IMR-90 (cell line): ENCODE data around the gene IGF1R. TPM values are rescaled to one million over a fixed set of nuclear protein-coding genes. Genes with fewer than 3 reads are reported as not detected.

Experiments
- ATAC-seq: fragments of 200-7000 bp; cut with Tn5 transposase; 2 replicates; pipeline ENCODE4 v1.9.1; 2020; ENCODE audit warnings: low read depth, mild to moderate bottlenecking, moderate library complexity
- BruUV-seq: library from RNA; stranded (reverse); fragments of 400-500 nt; replicated peaks from 2 replicates; lab custom pipeline; 2021; lab: Mats Ljungman, UMichigan
- CTCF ChIA-PET: fragments of 300-600 bp; formaldehyde crosslinking; extraction: SDS; loops from one replicate; lab custom pipeline; 2021; ENCODE audit warnings: antibody characterized with exemption; lab: Yijun Ruan, JAX
- POLR2A ChIA-PET: fragments of 300-600 bp; sonication (Branson Sonifier 250); formaldehyde crosslinking; loops from one replicate; lab custom pipeline; 2022; ENCODE audit warnings: antibody characterized with exemption; ENCODE audit not compliant: unreplicated experiment; lab: Charles Lee
- DNase-seq: peaks from one replicate; pipeline ENCODE4 v3.0.0; 2013
- H2AFZ ChIP-seq: replicated peaks from 2 replicates; pipeline ENCODE3; 2013; ENCODE audit warnings: low read length, mild to moderate bottlenecking; ENCODE audit not compliant: poor library complexity
- H2AK5ac ChIP-seq: 2 replicates; pipeline ENCODE4 v1.6.1; 2013; ENCODE audit warnings: low read depth, low read length, inconsistent platforms
- H2AK9ac ChIP-seq: replicated peaks from 2 replicates; pipeline ENCODE3; 2013; ENCODE audit warnings: mild to moderate bottlenecking, low read depth, low read length, moderate library complexity; ENCODE audit not compliant: poor library complexity
- H2BK120ac ChIP-seq: 2 replicates; pipeline ENCODE4 v1.6.1; 2013; ENCODE audit warnings: low read depth, low read length, inconsistent platforms
- H2BK15ac ChIP-seq: 3 replicates; pipeline ENCODE4 v1.6.1; 2013; ENCODE audit warnings: low read depth, low read length, inconsistent platforms
- H2BK20ac ChIP-seq: 2 replicates; pipeline ENCODE4 v1.6.1; 2013; ENCODE audit warnings: low read depth, mild to moderate bottlenecking, inconsistent platforms, low read length, moderate library complexity
- H2BK5ac ChIP-seq: 2 replicates; pipeline ENCODE4 v1.6.1; 2013; ENCODE audit warnings: mild to moderate bottlenecking, low read depth, low read length, inconsistent platforms; ENCODE audit not compliant: poor library complexity, severe bottlenecking
- H3K14ac ChIP-seq: replicated peaks from 2 replicates; pipeline ENCODE4 v1.6.1; 2013; ENCODE audit warnings: low read depth, low read length, inconsistent platforms
- H3K18ac ChIP-seq: 2 replicates; pipeline ENCODE4 v1.6.1; 2013; ENCODE audit warnings: low read depth, low read length, control low read depth
- H3K23ac ChIP-seq: 2 replicates; pipeline ENCODE4 v1.6.1; 2013; ENCODE audit warnings: low read depth, low read length, inconsistent platforms
- H3K27ac ChIP-seq: 2 replicates; pipeline ENCODE4 v1.5.1; 2013; ENCODE audit warnings: mild to moderate bottlenecking, control low read depth, low read length; ENCODE audit not compliant: insufficient read depth
- H3K27me3 ChIP-seq: 2 replicates; pipeline ENCODE4 v1.6.1; 2013; ENCODE audit warnings: low read length; ENCODE audit not compliant: control insufficient read depth, insufficient read depth
- H3K36me3 ChIP-seq: 2 replicates; pipeline ENCODE4 v1.6.1; 2013; ENCODE audit warnings: low read length, mixed read lengths; ENCODE audit not compliant: control insufficient read depth, insufficient read depth
- H3K4ac ChIP-seq: 2 replicates; pipeline ENCODE4 v1.6.1; 2013; ENCODE audit warnings: low read depth, low read length, inconsistent platforms
- H3K4me1 ChIP-seq: 2 replicates; pipeline ENCODE4 v1.6.1; 2013; ENCODE audit warnings: low read length, mixed read lengths; ENCODE audit not compliant: control insufficient read depth, insufficient read depth
- H3K4me2 ChIP-seq: 2 replicates; pipeline ENCODE4 v1.6.1; 2013; ENCODE audit warnings: low read depth, mild to moderate bottlenecking, control low read depth, low read length, moderate library complexity
- H3K4me3 ChIP-seq: 2 replicates; pipeline ENCODE4 v1.5.1; 2013; ENCODE audit warnings: low read depth, mild to moderate bottlenecking, control low read depth, low read length, moderate library complexity; ENCODE audit not compliant: insufficient read depth
- H3K56ac ChIP-seq: 2 replicates; pipeline ENCODE4 v1.6.1; 2013; ENCODE audit warnings: low read length, inconsistent platforms; ENCODE audit not compliant: insufficient read depth; ENCODE audit errors: extremely low read depth
- H3K79me1 ChIP-seq, 2 experiments: 2 replicates each; pipeline ENCODE4 v1.6.1; 2013; ENCODE audit warnings: low read length in 2 of 2, inconsistent platforms in 1 of 2, low read depth in 1 of 2
- H3K9ac ChIP-seq: 2 replicates; pipeline ENCODE4 v1.6.1; 2013; ENCODE audit warnings: low read depth, low read length, control low read depth
- H3K9me1 ChIP-seq: 2 replicates; pipeline ENCODE4 v1.6.1; 2013; ENCODE audit warnings: low read length, inconsistent platforms; ENCODE audit not compliant: insufficient read depth
- H3K9me3 ChIP-seq: 2 replicates; pipeline ENCODE4 v1.6.1; 2013; ENCODE audit warnings: low read length; ENCODE audit not compliant: control insufficient read depth, insufficient read depth
- H4K20me1 ChIP-seq: 2 replicates; pipeline ENCODE4 v1.6.1; 2013; ENCODE audit warnings: low read length, inconsistent platforms; ENCODE audit not compliant: insufficient read depth
- H4K5ac ChIP-seq: 2 replicates; pipeline ENCODE4 v1.6.1; 2013; ENCODE audit warnings: mild to moderate bottlenecking, low read depth, low read length, control low read depth
- H4K8ac ChIP-seq, 2 experiments: 2 replicates each; pipeline ENCODE4 v1.6.1; 2013; ENCODE audit warnings: low read depth in 2 of 2, low read length in 2 of 2, control low read depth in 1 of 2, inconsistent platforms in 1 of 2
- H4K91ac ChIP-seq: 2 replicates; pipeline ENCODE4 v1.6.1; 2013; ENCODE audit warnings: low read depth, low read length, inconsistent platforms; ENCODE audit not compliant: insufficient read depth
- BHLHE40 ChIP-seq: fragments of 150-350 bp; IDR thresholded peaks from 2 replicates; pipeline ENCODE4 v1.6.1; 2016; ENCODE audit warnings: mild to moderate bottlenecking, low read depth, low read length
- CEBPB ChIP-seq: IDR thresholded peaks from 2 replicates; pipeline ENCODE4 v1.6.1; 2012; ENCODE audit warnings: low read depth, low read length, improper control_type of control experiment
- CHD1 ChIP-seq: IDR thresholded peaks from 2 replicates; pipeline ENCODE4 v1.6.1; 2012; ENCODE audit warnings: low read depth, low read length, improper control_type of control experiment
- CTCF ChIP-seq: conservative IDR thresholded peaks from 2 replicates; pipeline ENCODE4 v1.5.1; 2012; ENCODE audit warnings: mild to moderate bottlenecking, low read depth, low read length, improper control_type of control experiment
- FOS ChIP-seq: fragments of 150-350 bp; IDR thresholded peaks from 2 replicates; pipeline ENCODE4 v1.6.1; 2016; ENCODE audit warnings: low read depth, low read length
- MAFK ChIP-seq: IDR thresholded peaks from 2 replicates; pipeline ENCODE4 v1.6.1; 2012; ENCODE audit warnings: low read depth, low read length, improper control_type of control experiment
- MAZ ChIP-seq: IDR thresholded peaks from 2 replicates; pipeline ENCODE4 v1.6.1; 2012; ENCODE audit warnings: low read depth, mild to moderate bottlenecking, low read length, improper control_type of control experiment, moderate library complexity, borderline replicate concordance
- MXI1 ChIP-seq: IDR thresholded peaks from 2 replicates; pipeline ENCODE4 v1.6.1; 2012; ENCODE audit warnings: low read depth, mild to moderate bottlenecking, low read length, moderate library complexity, borderline replicate concordance
- NFE2L2 ChIP-seq: fragments of 150-350 bp; IDR thresholded peaks from 2 replicates; pipeline ENCODE4 v1.6.1; 2016; ENCODE audit warnings: low read depth, mild to moderate bottlenecking, low read length
- POLR2A ChIP-seq: IDR thresholded peaks from 2 replicates; pipeline ENCODE4 v1.6.1; 2012; ENCODE audit warnings: mild to moderate bottlenecking, low read depth, low read length
- RAD21 ChIP-seq: IDR thresholded peaks from 2 replicates; pipeline ENCODE4 v1.6.1; 2012; ENCODE audit warnings: low read length, improper control_type of control experiment
- RCOR1 ChIP-seq: IDR thresholded peaks from 2 replicates; pipeline ENCODE4 v1.6.1; 2012; ENCODE audit warnings: mild to moderate bottlenecking, low read length, improper control_type of control experiment; ENCODE audit not compliant: insufficient replicate concordance
- RFX5 ChIP-seq: IDR thresholded peaks from 2 replicates; pipeline ENCODE4 v1.8.0; 2012; ENCODE audit warnings: low read depth, mild to moderate bottlenecking, low read length, moderate library complexity
- SMC3 ChIP-seq: fragments of 150-350 bp; IDR thresholded peaks from 2 replicates; pipeline ENCODE4 v1.6.1; 2016; ENCODE audit warnings: low read depth, mild to moderate bottlenecking, antibody characterized with exemption, low read length, moderate library complexity
- WGBS, 2 experiments: methylation state at CpG; one replicate each; pipeline versions ENCODE4 v1.1.5 to v1.1.7; 2013; ENCODE audit warnings: missing lambda C conversion rate in 2 of 2; ENCODE audit not compliant: insufficient read length in 1 of 2; ENCODE audit errors: extremely low coverage in 2 of 2; 5-methylcytosine and 5-hydroxymethylcytosine counted together
- dilution Hi-C: fragments of 300-500 bp; cut with HindIII; formaldehyde crosslinking; loops from one replicate; pipeline ENCODE4 v1.14.3; 2018; ENCODE audit warnings: low sequenced_read_pairs; ENCODE audit not compliant: unreplicated experiment
- in situ Hi-C: fragments of 300-500 bp; cut with MboI; formaldehyde crosslinking; loops from 3 replicates; pipeline ENCODE4 v1.14.3; 2019; ENCODE audit warnings: low sequenced_read_pairs, inconsistent platforms, mixed read lengths
- intact Hi-C: fragments of 100-400 bp; cut with micrococcal nuclease; formaldehyde crosslinking; loops from 2 replicates; pipeline ENCODE4 v1.10.0; 2022
- polyA plus RNA-seq, 3 experiments: library from polyadenylated mRNA; depleted of rRNA; stranded (reverse); fragments of >200 nt; gene quantifications; 2 replicates each; pipeline ENCODE4 v1.2.3, GENCODE V29; 2012; ENCODE audit warnings: low replicate concordance in 1 of 3
- total RNA-seq: library from RNA; depleted of rRNA; stranded (reverse); fragments of >200 nt; gene quantifications from 2 replicates; pipeline ENCODE4 v1.2.3, GENCODE V29; 2012
- TF ChIP-seq, protein P1 (sequence below): fragments of 150-350 bp; IDR thresholded peaks from 2 replicates; pipeline ENCODE4 v1.6.1; 2017; ENCODE audit warnings: mild to moderate bottlenecking, antibody characterized with exemption, low read length, low read depth
- TF ChIP-seq, protein P2 (sequence below): fragments of 150-350 bp; IDR thresholded peaks from 2 replicates; pipeline ENCODE4 v1.6.1; 2016; ENCODE audit warnings: low read depth, mild to moderate bottlenecking, low read length, moderate library complexity, borderline replicate concordance

The IGF1R gene
- total and polyA plus RNA-seq, 2 of the 4 experiments (the other 2 are of a cell fraction) = 24.0 to 24.9 TPM

GRCh38 chr15:98666441-98666840 lies 18.1 kb downstream of the IGF1R start:
- no peak overlapping the region for H3K4ac ChIP-seq
- peak overlapping the region; percentile 76 for H2AK5ac ChIP-seq
- dilution Hi-C loops (no loop called here), in situ Hi-C loops (no loop called here), intact Hi-C loops (no loop called here)
- no peak overlapping the region for H2AK9ac ChIP-seq
- no peak overlapping the region for H2BK15ac ChIP-seq
- POLR2A ChIA-PET = no interaction called here
- ATAC-seq (no peak), DNase-seq (no peak)
- H3K14ac ChIP-seq = no peak overlapping the region
- 100% methylated on average over 1 of the region's 6 CpGs; no CpG with 5 or more reads in 1 of the 2 experiments for WGBS, 2 experiments
- TF ChIP-seq MAFK (no peak), CEBPB (no peak), RFX5 (no peak), FOS (no peak), NFE2L2 (no peak), MXI1 (no peak), MAZ (no peak), CHD1 (no peak), RAD21 (no peak), BHLHE40 (no peak), SMC3 (no peak), RCOR1 (no peak), CTCF (no peak), POLR2A (no peak)
- TF ChIP-seq, protein P1, sequence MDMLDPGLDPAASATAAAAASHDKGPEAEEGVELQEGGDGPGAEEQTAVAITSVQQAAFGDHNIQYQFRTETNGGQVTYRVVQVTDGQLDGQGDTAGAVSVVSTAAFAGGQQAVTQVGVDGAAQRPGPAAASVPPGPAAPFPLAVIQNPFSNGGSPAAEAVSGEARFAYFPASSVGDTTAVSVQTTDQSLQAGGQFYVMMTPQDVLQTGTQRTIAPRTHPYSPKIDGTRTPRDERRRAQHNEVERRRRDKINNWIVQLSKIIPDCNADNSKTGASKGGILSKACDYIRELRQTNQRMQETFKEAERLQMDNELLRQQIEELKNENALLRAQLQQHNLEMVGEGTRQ = no peak
- TF ChIP-seq, protein P2, sequence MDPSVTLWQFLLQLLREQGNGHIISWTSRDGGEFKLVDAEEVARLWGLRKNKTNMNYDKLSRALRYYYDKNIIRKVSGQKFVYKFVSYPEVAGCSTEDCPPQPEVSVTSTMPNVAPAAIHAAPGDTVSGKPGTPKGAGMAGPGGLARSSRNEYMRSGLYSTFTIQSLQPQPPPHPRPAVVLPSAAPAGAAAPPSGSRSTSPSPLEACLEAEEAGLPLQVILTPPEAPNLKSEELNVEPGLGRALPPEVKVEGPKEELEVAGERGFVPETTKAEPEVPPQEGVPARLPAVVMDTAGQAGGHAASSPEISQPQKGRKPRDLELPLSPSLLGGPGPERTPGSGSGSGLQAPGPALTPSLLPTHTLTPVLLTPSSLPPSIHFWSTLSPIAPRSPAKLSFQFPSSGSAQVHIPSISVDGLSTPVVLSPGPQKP = no peak
- H3K4me1 ChIP-seq = peaks cover 47% of the 10 kb centered on the region
- H4K5ac ChIP-seq = no peak overlapping the region
- no peaks in the 10 kb centered on the region for H3K36me3 ChIP-seq
- no peak overlapping the region for H2BK120ac ChIP-seq
- CTCF ChIA-PET = interaction anchor here (0.6 to 1.4 kb wide), 3 partner anchors 9 to 147 kb away, joined by 3 read pairs; no protein-coding TSS in a partner anchor
- H2AFZ ChIP-seq = no peak overlapping the region
- no peak overlapping the region for H3K18ac ChIP-seq
- H4K20me1 ChIP-seq = peaks cover 94% of the 10 kb centered on the region
- H3K9me1 ChIP-seq = peaks cover 49% of the 10 kb centered on the region
- H3K9me3 ChIP-seq = no peaks in the 10 kb centered on the region
- no peak overlapping the region for H3K56ac ChIP-seq
- BruUV-seq = no TSS peak
- peak overlapping the region; percentile 48; the same call in 1 of the 2 replicates for H3K4me2 ChIP-seq
- no peak overlapping the region for H4K91ac ChIP-seq
- H3K27ac ChIP-seq = no peak overlapping the region
- H2BK5ac ChIP-seq = no peak overlapping the region
- no peaks in the 10 kb centered on the region for H3K27me3 ChIP-seq
- H3K4me3 ChIP-seq = no peak overlapping the region
- peaks cover 26 to 87% of the 10 kb centered on the region in 2 experiments for H3K79me1 ChIP-seq
- no peak overlapping the region for H2BK20ac ChIP-seq
- no peak overlapping the region for H4K8ac ChIP-seq
- H3K23ac ChIP-seq = no peak overlapping the region
- no peak overlapping the region for H3K9ac ChIP-seq
